D721Med (cell line): Measurements from ENCODE around the gene PPP1R26.
"Not testable (repeated sequence)": the region's sequence is repeated elsewhere in the genome, so short reads cannot be mapped to it uniquely, and the experiment has no call there.

Experiments used
- DNase-seq: peaks from one replicate; pipeline ENCODE4 v3.0.0; 2011; ENCODE audit warnings: low spot score; ENCODE audit not compliant: insufficient read length
- FAIRE-seq: peaks from 2 replicates; lab custom pipeline; 2011; peaks lifted over from hg19 to GRCh38; lab: Jason Lieb, UNC
- TF ChIP-seq, protein P1 (sequence below): IDR thresholded peaks from 2 replicates; pipeline ENCODE4 v1.5.1; 2012; ENCODE audit warnings: mild to moderate bottlenecking, control low read depth; ENCODE audit not compliant: insufficient read depth; ENCODE audit errors: missing control alignments

PPP1R26 gene

GRCh38 chr9:135455401-135456030, 24.1 kb upstream of the PPP1R26 start:
- TF ChIP-seq, protein P1, sequence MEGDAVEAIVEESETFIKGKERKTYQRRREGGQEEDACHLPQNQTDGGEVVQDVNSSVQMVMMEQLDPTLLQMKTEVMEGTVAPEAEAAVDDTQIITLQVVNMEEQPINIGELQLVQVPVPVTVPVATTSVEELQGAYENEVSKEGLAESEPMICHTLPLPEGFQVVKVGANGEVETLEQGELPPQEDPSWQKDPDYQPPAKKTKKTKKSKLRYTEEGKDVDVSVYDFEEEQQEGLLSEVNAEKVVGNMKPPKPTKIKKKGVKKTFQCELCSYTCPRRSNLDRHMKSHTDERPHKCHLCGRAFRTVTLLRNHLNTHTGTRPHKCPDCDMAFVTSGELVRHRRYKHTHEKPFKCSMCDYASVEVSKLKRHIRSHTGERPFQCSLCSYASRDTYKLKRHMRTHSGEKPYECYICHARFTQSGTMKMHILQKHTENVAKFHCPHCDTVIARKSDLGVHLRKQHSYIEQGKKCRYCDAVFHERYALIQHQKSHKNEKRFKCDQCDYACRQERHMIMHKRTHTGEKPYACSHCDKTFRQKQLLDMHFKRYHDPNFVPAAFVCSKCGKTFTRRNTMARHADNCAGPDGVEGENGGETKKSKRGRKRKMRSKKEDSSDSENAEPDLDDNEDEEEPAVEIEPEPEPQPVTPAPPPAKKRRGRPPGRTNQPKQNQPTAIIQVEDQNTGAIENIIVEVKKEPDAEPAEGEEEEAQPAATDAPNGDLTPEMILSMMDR: no peak
- DNase-seq: no peak
- FAIRE-seq: no peak

DNA sequence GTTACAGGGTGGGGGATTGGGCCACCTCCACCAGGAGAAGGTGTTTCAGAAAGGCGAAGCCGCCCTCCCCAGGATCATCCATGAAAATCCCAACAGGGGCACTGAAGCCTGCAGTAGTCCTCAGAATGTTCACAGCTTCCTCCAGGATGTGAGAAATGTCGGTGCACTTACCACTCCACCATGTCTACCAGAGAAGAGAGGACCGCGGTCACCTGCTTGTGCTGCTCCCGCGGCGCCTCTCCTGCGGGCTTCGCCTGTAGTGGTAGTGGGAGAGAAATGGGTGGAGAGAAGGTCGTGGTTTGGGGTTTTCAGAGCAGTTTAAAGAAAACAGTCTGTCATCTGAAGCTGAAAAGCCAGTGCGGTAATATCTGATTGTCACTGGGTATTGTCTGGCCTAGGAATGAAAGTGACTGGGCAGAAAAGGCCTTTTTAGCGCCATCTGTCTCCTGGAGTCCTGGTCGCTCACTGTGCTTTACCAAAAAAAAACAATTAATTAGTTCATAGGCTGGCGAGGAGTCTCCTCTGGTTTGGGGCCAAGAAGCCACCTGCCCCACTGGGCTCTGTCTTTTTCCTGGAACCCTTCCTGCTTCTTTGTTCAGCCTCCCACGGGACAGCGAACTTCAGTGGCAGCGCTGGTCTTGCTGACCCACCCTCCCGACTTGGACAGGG, 23.0 kb upstream of the PPP1R26 start:
- FAIRE-seq (no peak), DNase-seq (no peak)
- TF ChIP-seq, protein P1: no peak

GRCh38 chr9:135458478-135458877, 21.1 kb upstream of the PPP1R26 start:
- DNase-seq, FAIRE-seq: not testable (repeated sequence)

DNA sequence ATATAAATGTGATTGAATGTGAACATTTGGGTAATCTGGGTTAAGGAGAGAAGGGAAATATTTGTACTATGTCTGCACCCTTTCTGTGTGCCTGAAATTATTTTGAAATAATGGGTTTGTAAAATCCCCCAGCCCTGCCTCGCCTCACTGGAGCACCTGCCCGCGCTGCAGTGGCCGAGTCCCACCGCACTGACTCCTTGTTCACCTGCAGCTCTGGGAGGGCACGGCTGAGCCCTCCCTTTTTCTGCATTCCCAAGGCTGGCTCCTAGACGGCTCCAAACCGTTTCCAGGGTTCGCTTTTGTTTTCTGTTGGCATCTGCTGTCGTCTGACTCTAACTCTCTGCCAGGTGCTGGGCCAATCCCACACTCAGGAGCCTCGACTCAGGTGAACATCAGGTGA, 17.6 kb upstream of the PPP1R26 start:
- TF ChIP-seq, protein P1: no peak
- DNase-seq: no peak
- no peak for FAIRE-seq

DNA sequence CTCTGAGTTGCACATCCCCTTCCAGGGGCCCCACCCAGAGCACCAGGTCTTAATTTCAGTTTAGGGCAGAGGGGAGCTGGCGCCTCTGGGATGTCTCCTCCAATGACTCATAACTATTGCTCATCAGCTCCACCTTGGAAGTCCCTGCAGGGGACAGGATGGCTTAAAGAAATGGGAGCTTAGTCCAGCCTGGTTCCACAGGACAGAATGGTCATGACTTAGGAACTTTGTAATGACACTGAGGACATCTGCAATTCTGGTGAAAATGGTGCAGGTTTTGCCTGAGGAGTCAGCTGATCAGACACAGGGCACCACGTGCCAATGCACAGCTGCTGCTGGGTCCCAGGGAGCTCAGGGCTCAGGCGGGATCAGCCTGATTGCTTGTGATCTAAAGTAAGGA, 16.4 kb upstream of the PPP1R26 start:
- no peak for FAIRE-seq
- no peak for DNase-seq
- TF ChIP-seq, protein P1: no peak

DNA sequence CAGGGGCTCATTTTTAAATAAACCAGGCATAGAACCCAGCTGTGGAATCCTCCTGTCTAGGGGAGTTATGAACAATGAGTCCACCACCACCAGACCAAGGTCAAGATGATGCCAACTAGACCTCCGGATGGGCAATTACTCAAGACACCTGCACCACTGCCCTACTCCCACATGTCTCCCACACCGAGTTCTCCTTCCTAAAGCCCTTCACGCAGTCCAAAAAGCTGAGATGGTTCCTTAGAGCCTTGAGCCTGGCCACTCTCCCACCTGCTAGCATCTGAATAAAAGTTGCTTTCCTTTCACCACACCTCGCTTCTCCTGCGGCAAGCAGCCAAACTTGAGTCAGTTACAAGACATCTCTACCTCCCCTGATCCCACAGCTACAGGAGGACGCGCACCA, 15.4 kb upstream of the PPP1R26 start:
- FAIRE-seq: no peak
- TF ChIP-seq, protein P1: no peak

GRCh38 chr9:135468854-135469521, 10.6 kb upstream of the PPP1R26 start:
- DNase-seq (no peak), FAIRE-seq (no peak)
- TF ChIP-seq, protein P1: no peak

More for the DNA sequence above, 15.4 kb upstream of the PPP1R26 start:
- no peak for DNase-seq
